ENCODE measurements around the gene CD300LF. TPM values are rescaled to one million over a fixed set of nuclear protein-coding genes. Genes with fewer than 3 reads are reported as not detected.

CD300LF gene
- total RNA-seq, 4 donors from 2014 or later: 0.27 TPM; not detected in 3

DNA sequence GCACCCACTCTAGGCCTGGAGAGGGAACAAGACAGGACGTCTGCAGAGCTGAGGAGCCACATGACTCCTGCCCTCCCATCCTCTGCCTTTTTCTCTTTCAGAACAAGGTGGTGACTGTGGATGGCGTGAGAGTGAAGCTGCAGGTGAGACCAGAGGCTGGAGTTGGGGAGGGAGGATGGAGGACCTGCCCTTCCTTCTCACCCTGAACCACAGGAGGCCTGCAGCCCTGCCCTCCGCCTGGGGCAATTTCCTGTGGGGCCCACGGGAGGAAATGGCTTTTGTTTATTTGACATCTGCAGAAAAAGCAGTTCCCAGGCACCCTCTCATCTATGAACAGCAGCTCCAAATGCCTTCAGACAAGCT lies 29.4 kb upstream of the CD300LF start:
- Histone ChIP-seq H3K27me3 (peaks cover 76% of the 10 kb centered on the region), H3K36me3 (no peaks in the 10 kb centered on the region), H3K4me3 (no peak overlapping the region), H3K9me3 (no peaks in the 10 kb centered on the region), H3K27ac (no peak overlapping the region), H3K4me1 (peaks cover 0 to 45% (median 5%) of the 10 kb centered on the region in 3 donors)
- WGBS, 2 donors (ENCODE audit: low coverage in 1 of 2): 48% methylated on average over 2 of the region's 4 CpGs; no CpG with 5 or more reads in 1 of the 2 donors
- ATAC-seq: no peak
- no peak for TF ChIP-seq POLR2AphosphoS5 (IDR thresholded peaks at IDR 0.05)
- TF ChIP-seq POLR2A (IDR thresholded peaks at IDR 0.05): no peak
- TF ChIP-seq, protein P1, sequence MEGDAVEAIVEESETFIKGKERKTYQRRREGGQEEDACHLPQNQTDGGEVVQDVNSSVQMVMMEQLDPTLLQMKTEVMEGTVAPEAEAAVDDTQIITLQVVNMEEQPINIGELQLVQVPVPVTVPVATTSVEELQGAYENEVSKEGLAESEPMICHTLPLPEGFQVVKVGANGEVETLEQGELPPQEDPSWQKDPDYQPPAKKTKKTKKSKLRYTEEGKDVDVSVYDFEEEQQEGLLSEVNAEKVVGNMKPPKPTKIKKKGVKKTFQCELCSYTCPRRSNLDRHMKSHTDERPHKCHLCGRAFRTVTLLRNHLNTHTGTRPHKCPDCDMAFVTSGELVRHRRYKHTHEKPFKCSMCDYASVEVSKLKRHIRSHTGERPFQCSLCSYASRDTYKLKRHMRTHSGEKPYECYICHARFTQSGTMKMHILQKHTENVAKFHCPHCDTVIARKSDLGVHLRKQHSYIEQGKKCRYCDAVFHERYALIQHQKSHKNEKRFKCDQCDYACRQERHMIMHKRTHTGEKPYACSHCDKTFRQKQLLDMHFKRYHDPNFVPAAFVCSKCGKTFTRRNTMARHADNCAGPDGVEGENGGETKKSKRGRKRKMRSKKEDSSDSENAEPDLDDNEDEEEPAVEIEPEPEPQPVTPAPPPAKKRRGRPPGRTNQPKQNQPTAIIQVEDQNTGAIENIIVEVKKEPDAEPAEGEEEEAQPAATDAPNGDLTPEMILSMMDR (IDR thresholded peaks at IDR 0.05): no peak
- TF ChIP-seq EP300 (IDR thresholded peaks at IDR 0.05): no peak

DNA sequence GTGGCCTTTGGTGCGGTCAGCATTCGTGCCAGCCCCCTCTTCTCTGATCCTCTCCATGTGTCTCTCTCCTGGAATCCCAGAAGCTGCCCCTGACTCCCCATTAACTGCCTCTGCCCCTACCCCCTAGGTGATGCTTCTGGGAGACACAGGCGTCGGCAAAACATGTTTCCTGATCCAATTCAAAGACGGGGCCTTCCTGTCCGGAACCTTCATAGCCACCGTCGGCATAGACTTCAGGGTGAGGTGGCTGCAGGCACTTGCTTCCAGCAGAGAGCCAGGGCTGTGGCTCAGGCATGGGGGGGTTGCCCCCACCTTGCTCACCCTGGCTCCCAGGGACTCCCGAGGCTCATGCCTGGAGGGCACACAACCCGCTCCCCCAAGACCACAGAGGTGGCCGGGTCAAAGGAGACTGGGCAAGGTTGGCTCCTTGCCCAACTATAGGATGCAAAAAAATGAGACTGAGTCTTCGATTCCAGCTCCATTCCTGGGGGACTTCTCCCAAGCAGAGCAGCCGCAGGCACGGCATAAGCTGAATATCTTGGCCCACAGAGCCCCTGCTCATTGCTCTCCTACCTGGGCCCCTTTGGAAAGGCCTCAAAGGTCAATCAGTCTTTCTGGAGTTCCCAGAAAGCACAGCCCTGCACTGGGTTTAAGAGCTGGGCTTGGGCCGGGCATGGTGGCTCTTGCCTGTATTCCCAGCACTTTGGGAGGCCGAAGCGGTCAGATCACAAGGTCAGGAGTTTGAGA lies 28.1 kb upstream of the CD300LF start:
- Histone ChIP-seq H3K4me3 (no peak overlapping the region), H3K4me1 (peaks cover 0 to 44% (median 8%) of the 10 kb centered on the region in 3 donors), H3K27ac (no peak overlapping the region), H3K27me3 (peaks cover 78% of the 10 kb centered on the region), H3K36me3 (no peaks in the 10 kb centered on the region), H3K9me3 (no peaks in the 10 kb centered on the region)
- no peak for ATAC-seq
- WGBS, 2 donors (ENCODE audit: low coverage in 1 of 2): 60 to 68% methylated on average over 2 to 5 of the region's 17 CpGs
- TF ChIP-seq EP300 (IDR thresholded peaks at IDR 0.05): no peak
- TF ChIP-seq POLR2A (IDR thresholded peaks at IDR 0.05): no peak
- TF ChIP-seq, protein P1 (IDR thresholded peaks at IDR 0.05): no peak
- no peak for TF ChIP-seq POLR2AphosphoS5 (IDR thresholded peaks at IDR 0.05)

DNA sequence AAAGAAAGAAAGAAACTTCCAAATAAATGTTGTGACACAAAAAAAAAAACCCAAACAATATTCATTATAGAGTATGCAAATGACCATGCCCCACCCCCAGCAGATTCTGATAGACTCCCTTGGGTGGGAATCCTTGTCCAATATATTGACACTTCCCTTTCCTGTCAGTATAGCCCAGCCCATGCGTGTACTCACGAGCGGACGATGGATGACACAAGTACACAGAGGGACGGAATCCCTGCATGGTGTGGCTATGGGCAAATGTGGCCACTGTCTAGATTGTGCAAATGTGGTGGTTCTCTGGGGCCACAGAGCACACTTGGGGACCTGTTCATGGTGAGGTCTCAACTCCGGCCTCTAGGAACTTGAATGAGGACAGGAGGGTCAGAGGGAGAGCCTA lies 27.4 kb upstream of the CD300LF start:
- H3K27ac ChIP-seq: no peak overlapping the region
- no peak for TF ChIP-seq POLR2A (IDR thresholded peaks at IDR 0.05)
- TF ChIP-seq, protein P1 (IDR thresholded peaks at IDR 0.05): no peak
- no peak for TF ChIP-seq EP300 (IDR thresholded peaks at IDR 0.05)
- no peak for TF ChIP-seq POLR2AphosphoS5 (IDR thresholded peaks at IDR 0.05)
- H3K27me3 ChIP-seq: peaks cover 84% of the 10 kb centered on the region
- no peaks in the 10 kb centered on the region for H3K9me3 ChIP-seq
- H3K4me3 ChIP-seq: no peak overlapping the region
- no peak for ATAC-seq
- no peaks in the 10 kb centered on the region for H3K36me3 ChIP-seq
- 71 to 87% methylated on average over 5 to 6 of the region's 6 CpGs for WGBS, 2 donors (ENCODE audit: low coverage in 1 of 2)
- H3K4me1 ChIP-seq: peaks cover 0 to 40% (median 8%) of the 10 kb centered on the region in 3 donors

DNA sequence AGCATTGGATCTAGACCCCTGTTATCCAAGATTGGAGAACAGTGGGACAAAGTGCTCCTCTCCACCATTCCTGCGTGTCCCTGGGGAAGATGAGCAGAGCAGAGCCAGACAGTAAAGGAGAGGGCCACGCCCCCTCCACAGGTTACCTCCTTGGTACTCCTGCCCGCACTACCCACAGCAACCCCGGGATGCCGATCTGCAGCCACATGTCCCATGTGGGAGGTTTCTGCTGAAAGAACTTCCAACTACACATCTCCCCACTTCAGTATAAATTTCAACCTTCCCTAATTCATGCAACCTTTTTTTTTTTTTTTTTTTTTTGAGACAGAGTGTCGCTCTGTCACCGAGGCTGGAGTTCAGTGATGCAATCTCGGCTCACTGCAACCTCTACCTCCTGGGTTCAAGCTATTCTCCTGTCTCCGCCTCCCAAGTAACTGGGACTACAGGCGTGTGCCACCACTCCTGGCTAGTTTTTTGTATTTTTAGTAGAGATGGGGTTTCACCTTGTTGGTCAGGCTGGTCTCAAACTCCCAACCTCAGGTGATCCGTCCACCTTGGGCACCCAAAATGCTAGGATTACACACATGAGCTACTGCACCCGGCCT lies 26.6 kb upstream of the CD300LF start:
- TF ChIP-seq POLR2AphosphoS5 (IDR thresholded peaks at IDR 0.05) (no peak), POLR2A (IDR thresholded peaks at IDR 0.05) (no peak), EP300 (IDR thresholded peaks at IDR 0.05) (no peak)
- TF ChIP-seq, protein P1 (IDR thresholded peaks at IDR 0.05): no peak
- Histone ChIP-seq H3K27me3 (peaks cover 88% of the 10 kb centered on the region), H3K4me3 (no peak overlapping the region), H3K9me3 (no peaks in the 10 kb centered on the region), H3K27ac (no peak overlapping the region), H3K36me3 (no peaks in the 10 kb centered on the region), H3K4me1 (peaks cover 0 to 32% (median 8%) of the 10 kb centered on the region in 3 donors)
- 78 to 93% methylated on average over 5 to 12 of the region's 12 CpGs for WGBS, 2 donors (ENCODE audit: low coverage in 1 of 2)
- no peak for ATAC-seq

Measured in gastroesophageal sphincter (tissue), 4 donors.